SK-N-MC (cell line): ENCODE results near the gene NRXN3.

Source experiments
- DNase-seq: peaks from one replicate; pipeline ENCODE4 v3.0.0-alpha.2; 2011; ENCODE audit warnings: low read depth, low spot score
- H3K27ac ChIP-seq: fragments of 200-600 bp; sonication (generic); 2 replicates; pipeline ENCODE4 v1.5.1; 2016; ENCODE audit warnings: mixed run types
- H3K36me3 ChIP-seq: fragments of 200-600 bp; sonication (generic); 2 replicates; pipeline ENCODE4 v1.6.1; 2017; ENCODE audit warnings: antibody characterized with exemption, low read length, mixed read lengths; ENCODE audit not compliant: insufficient read depth
- H3K4me3 ChIP-seq: fragments of 200-600 bp; sonication (generic); 2 replicates; pipeline ENCODE4 v1.5.1; 2016
- H3K9ac ChIP-seq: fragments of 200-600 bp; sonication (generic); 2 replicates; pipeline ENCODE4 v1.8.0; 2017; ENCODE audit warnings: mixed run types, mixed read lengths; ENCODE audit not compliant: insufficient read length
- H3K9me3 ChIP-seq: fragments of 200-600 bp; sonication (generic); 2 replicates; pipeline ENCODE4 v1.6.1; 2017; ENCODE audit warnings: low read depth, mild to moderate bottlenecking, antibody characterized with exemption, low read length, moderate library complexity, mixed read lengths
- EZH2 ChIP-seq: fragments of 200-600 bp; sonication (generic); IDR thresholded peaks from one replicate; pipeline ENCODE4 v1.6.1; 2017; ENCODE audit warnings: antibody characterized with exemption
- FOXP2 ChIP-seq: optimal IDR thresholded peaks from 2 replicates; pipeline ENCODE3; 2011; ENCODE audit warnings: mild to moderate bottlenecking, moderate library complexity; ENCODE audit not compliant: insufficient read depth; ENCODE audit errors: extremely low read length, control extremely low read depth
- POLR2AphosphoS5 ChIP-seq: IDR thresholded peaks from 2 replicates; pipeline ENCODE4 v1.6.1; 2012; ENCODE audit warnings: mild to moderate bottlenecking, low read depth, low read length, borderline replicate concordance

Gene NRXN3

DNA sequence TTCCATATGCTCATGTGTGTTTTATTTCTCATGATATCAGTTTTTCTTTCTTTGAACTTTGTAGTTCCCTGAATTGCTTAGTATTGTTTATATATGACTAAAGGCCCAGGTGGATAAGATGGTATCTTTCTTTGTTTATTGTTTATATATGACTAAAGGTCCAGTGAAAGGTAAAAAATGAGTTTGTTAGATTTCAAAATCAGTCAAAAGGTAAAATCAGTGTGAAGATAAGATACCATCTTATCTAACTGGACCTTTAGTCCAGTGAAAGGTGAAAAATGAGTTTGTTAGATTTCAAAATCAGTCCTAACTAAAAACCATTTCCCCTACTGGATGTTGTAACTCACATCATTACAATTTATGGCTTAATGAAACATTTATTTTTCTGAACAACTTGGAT lies 1150.9 kb downstream of the NRXN3 start:
- DNase-seq = no peak
- Histone ChIP-seq H3K9me3 (no peaks in the 10 kb centered on the region), H3K27ac (no peak overlapping the region), H3K9ac (no peak overlapping the region), H3K36me3 (no peaks in the 10 kb centered on the region), H3K4me3 (no peak overlapping the region)
- no peak for TF ChIP-seq POLR2AphosphoS5
- TF ChIP-seq EZH2 = no peak
- no peak for TF ChIP-seq FOXP2

DNA sequence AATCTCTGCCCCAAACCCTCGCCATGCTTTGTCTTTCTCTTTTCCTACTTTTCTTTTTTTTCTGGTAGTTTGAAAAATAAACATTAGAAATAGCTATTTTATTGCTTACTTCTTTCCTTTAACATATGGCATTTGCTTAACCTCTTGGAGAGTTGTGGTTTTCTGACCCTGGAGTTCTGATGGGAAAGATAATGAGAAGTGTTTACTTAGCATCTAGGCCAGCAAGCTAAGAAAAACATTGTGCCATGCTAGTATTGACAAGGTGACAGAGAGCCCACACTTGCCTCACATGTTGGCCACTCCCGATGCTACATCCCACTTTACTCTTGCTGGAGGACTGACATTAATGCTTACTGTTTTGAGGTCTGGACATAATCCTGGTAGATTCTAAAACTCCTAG lies 1154.9 kb downstream of the NRXN3 start:
- TF ChIP-seq EZH2 (no peak), POLR2AphosphoS5 (no peak), FOXP2 (no peak)
- H3K27ac ChIP-seq = no peak overlapping the region
- H3K36me3 ChIP-seq = no peaks in the 10 kb centered on the region
- no peak overlapping the region for H3K9ac ChIP-seq
- H3K4me3 ChIP-seq = no peak overlapping the region
- no peaks in the 10 kb centered on the region for H3K9me3 ChIP-seq
- no peak for DNase-seq

DNA sequence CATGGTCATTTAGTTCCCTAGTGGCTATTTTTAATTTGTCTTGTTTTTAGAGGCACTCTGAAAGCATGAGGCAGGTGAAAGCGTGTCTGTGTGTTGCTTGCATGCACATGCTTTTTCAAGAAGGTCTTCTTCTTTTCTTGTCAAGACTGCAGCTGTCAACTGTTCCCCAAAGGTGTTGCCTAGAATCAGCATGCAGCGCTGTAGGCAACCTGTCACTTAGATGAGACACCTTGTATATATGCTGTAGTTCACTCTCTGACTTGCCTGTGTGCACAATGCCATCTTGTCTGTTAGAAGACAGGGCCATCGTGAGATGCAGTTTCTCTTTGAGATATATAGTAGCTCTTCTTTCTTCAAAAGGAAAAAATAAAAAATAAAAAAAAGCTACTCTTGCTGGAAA lies 1155.4 kb downstream of the NRXN3 start:
- no peaks in the 10 kb centered on the region for H3K9me3 ChIP-seq
- TF ChIP-seq EZH2 (no peak), POLR2AphosphoS5 (no peak), FOXP2 (no peak)
- DNase-seq = no peak
- H3K9ac ChIP-seq = no peak overlapping the region
- no peak overlapping the region for H3K27ac ChIP-seq
- no peak overlapping the region for H3K4me3 ChIP-seq
- no peaks in the 10 kb centered on the region for H3K36me3 ChIP-seq

DNA sequence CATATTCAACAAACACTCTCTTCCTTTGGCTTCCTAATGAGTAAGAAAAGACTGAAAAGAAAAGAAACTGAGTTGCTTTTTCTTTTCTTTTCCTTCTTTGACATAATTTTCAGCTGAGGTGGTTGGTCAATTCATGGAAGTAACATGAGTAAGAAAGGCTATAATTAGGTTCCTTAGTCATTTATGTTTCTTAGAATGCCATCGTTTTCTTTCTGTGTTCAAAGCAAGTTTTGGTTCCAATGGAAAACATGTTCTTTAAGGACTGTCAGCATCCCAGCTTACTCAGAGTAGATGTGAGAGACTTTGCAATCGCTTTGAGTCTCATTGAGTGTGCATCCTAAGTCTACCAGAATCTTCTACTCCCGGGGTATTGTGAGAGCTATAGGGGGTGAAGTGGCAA lies 1158.7 kb downstream of the NRXN3 start:
- Histone ChIP-seq H3K4me3 (no peak overlapping the region), H3K9me3 (no peaks in the 10 kb centered on the region), H3K9ac (no peak overlapping the region), H3K27ac (no peak overlapping the region), H3K36me3 (no peaks in the 10 kb centered on the region)
- TF ChIP-seq EZH2 (no peak), FOXP2 (no peak), POLR2AphosphoS5 (no peak)
- DNase-seq = no peak

DNA sequence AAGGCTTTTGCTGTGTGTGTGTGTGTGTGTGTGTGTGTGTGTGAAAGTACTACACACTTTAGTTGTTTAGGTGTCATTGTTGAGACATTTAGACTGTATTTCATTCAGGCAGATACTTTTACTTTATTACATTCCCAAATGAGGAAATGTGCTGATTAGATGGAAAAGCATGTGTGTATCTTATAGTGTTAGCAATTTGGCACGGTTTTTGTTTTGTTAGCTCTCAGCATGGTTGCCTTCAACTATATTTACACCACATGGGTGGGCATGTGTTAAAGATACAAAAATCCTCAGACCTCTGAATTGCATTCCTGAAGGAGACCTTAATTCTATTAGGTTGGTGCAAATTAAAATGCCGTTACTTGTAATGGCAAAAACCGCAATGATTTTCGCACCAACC lies 1161.7 kb downstream of the NRXN3 start:
- DNase-seq = no peak
- Histone ChIP-seq H3K36me3 (no peaks in the 10 kb centered on the region), H3K9ac (no peak overlapping the region), H3K27ac (no peak overlapping the region), H3K4me3 (no peak overlapping the region), H3K9me3 (no peaks in the 10 kb centered on the region)
- TF ChIP-seq EZH2 (no peak), FOXP2 (no peak), POLR2AphosphoS5 (no peak)

DNA sequence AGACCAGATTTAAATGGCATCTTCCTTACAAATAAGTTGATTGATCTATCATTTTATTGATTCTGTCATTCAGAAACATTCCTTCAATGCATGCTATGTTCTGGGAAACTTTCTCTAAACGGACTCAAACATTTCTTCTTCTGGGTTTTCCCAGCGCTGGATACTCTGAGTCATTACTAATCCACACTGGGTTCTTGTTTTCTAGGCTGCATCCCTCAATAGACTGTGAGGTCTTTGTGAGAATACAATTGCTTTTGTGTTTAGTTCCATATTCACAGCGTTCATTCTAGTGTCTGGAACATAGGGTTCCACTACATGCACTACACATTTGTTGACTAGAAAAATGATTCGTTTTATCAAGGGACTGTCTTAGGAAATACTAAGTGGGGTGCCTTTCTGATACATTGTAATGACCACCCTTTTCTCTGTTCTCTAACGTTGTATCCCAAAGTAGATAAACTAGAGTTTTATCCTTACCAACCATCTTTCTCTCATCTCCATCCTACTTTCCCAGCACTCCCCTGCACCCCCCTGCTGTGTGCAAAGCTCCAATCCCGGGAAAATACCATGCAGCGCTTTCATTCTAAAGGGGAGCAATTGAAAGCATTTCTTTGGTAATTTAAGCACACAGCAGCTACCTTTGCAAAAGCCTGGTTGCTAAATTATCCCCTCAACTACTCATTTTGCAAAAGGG lies 1162.5 kb downstream of the NRXN3 start:
- no peak overlapping the region for H3K27ac ChIP-seq
- H3K9me3 ChIP-seq = no peaks in the 10 kb centered on the region
- H3K4me3 ChIP-seq = no peak overlapping the region
- H3K36me3 ChIP-seq = no peaks in the 10 kb centered on the region
- TF ChIP-seq POLR2AphosphoS5 (no peak), FOXP2 (no peak), EZH2 (no peak)
- no peak overlapping the region for H3K9ac ChIP-seq
- no peak for DNase-seq

DNA sequence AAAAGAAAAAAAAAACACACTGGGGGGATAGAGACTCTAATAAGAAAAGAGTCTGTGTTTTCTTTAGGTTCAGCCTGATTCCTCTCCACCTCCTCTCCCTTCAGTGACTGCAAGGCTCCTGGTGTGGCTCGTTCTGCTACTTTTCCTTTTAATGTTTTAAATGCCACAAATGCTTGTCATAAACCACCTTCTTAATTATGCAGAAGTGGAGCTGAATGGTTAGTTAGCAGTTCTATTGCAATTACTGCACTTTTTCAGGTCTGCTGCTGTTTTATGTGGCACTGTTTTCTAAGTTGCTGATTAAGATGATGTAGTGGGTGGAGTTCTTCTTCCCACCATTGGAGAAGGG lies 1163.0 kb downstream of the NRXN3 start:
- no peak overlapping the region for H3K9ac ChIP-seq
- no peak overlapping the region for H3K27ac ChIP-seq
- no peak overlapping the region for H3K4me3 ChIP-seq
- H3K9me3 ChIP-seq = no peaks in the 10 kb centered on the region
- TF ChIP-seq EZH2 = no peak
- no peak for TF ChIP-seq FOXP2
- TF ChIP-seq POLR2AphosphoS5 = no peak
- H3K36me3 ChIP-seq = no peaks in the 10 kb centered on the region
- no peak for DNase-seq

DNA sequence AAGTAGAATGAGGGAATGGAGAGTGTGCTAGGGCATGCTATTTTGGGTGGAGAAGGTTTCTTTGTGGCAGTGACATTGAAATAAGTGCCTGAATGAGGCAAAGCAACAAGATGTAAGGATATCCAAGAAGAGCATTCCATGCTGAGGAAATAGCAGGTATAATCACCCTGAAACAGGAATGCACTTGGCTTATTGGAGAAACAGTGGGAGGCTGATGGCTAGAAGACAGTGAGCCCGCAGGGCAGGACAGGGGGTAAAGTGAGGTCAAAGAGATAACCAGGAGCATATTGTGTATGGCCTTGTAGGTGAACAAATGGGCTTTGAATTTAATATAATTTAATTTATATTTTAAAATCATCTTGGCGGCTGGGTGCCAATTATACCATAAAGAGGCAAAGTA lies 1164.1 kb downstream of the NRXN3 start:
- TF ChIP-seq FOXP2 (no peak), EZH2 (no peak), POLR2AphosphoS5 (no peak)
- no peak for DNase-seq
- Histone ChIP-seq H3K27ac (no peak overlapping the region), H3K9me3 (no peaks in the 10 kb centered on the region), H3K36me3 (no peaks in the 10 kb centered on the region), H3K9ac (no peak overlapping the region), H3K4me3 (no peak overlapping the region)

DNA sequence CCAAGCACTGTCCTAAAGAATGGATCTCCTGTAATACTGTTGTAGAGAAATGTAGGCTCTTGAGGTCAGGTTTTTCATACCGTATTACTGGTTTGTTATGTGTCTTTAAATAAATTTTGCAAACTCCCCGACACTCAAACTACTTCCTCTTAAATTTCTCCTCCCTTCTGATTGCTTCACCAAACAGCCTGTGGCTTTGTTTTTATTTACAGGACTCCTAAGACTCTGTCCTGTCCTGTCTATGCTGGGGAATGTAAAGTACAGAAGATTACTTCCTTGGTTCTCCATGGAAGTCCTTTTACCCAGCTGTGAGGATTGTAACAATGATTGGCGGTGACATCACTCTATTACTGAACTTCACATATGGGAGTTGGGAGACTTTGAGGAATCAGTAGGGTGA lies 1167.6 kb downstream of the NRXN3 start:
- Histone ChIP-seq H3K9ac (no peak overlapping the region), H3K4me3 (no peak overlapping the region), H3K27ac (no peak overlapping the region), H3K9me3 (no peaks in the 10 kb centered on the region), H3K36me3 (no peaks in the 10 kb centered on the region)
- no peak for DNase-seq
- no peak for TF ChIP-seq POLR2AphosphoS5

DNA sequence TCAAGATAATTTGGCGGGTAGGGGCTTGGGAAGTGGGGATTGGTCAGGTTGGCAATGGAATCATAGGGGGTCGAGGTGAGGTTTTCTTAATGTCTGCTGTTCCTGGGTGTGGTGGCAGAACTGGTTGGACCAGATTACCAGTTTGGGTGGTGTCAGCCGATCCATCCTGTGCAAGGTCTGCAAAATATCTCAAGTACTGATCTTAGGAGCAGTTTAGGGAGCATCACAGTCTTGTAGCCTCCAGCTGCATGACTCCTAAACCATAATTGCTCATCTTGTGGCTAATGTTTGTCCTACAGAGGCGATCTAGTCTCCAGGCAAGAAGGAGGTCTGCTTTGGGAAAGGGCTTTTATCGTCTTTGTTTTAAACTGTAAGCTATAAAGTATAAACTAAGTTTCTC lies 1172.8 kb downstream of the NRXN3 start:
- H3K9ac ChIP-seq = no peak overlapping the region
- TF ChIP-seq POLR2AphosphoS5 (no peak), FOXP2 (no peak), EZH2 (no peak)
- DNase-seq = no peak

More for the DNA sequence above, 1172.8 kb downstream of the NRXN3 start:
- Histone ChIP-seq H3K4me3 (no peak overlapping the region), H3K9me3 (no peaks in the 10 kb centered on the region), H3K36me3 (no peaks in the 10 kb centered on the region), H3K27ac (no peak overlapping the region)
